ENCODE results near the gene WDR64.

DNA sequence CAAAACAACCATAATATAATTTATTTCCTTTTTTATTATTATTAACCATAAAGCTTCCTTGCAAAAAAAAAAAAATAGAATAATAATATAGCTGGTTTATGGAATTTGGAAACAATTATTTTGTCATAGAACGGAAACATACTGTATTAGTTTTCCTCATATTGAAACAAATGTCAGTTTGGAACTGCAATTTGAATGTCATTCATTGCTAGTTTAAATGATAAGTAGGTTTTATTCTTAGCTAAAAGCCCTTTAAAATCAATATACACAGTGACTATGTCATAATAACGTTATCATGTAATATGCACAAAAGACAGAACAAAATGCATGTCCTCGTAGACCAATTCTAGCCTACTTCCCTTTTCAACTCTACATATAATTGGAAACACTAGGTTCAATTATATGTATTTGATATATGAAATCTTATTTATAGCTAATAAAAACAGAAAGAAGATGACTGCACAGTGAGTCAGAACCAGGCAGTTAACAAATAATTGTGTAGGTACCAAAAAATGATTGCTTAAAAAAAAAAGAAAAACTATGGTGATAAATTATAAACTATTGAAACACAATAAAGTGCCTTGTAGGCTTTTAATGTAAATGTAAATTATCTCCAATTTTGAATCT is 110.7 kb downstream of the WDR64 start:
- TF ChIP-seq, protein P1, sequence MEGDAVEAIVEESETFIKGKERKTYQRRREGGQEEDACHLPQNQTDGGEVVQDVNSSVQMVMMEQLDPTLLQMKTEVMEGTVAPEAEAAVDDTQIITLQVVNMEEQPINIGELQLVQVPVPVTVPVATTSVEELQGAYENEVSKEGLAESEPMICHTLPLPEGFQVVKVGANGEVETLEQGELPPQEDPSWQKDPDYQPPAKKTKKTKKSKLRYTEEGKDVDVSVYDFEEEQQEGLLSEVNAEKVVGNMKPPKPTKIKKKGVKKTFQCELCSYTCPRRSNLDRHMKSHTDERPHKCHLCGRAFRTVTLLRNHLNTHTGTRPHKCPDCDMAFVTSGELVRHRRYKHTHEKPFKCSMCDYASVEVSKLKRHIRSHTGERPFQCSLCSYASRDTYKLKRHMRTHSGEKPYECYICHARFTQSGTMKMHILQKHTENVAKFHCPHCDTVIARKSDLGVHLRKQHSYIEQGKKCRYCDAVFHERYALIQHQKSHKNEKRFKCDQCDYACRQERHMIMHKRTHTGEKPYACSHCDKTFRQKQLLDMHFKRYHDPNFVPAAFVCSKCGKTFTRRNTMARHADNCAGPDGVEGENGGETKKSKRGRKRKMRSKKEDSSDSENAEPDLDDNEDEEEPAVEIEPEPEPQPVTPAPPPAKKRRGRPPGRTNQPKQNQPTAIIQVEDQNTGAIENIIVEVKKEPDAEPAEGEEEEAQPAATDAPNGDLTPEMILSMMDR (conservative IDR thresholded peaks at IDR 0.05; ENCODE audit: low read depth, low read length), result no peak
- no peak for TF ChIP-seq EZH2 (IDR thresholded peaks at IDR 0.05; ENCODE audit: borderline replicate concordance, low read depth, low read length, poor library complexity, severe bottlenecking)

Data from A673 (cell line).